MM.1S (cell line): ENCODE results near the gene KCNA5.

Experiments
- EZH2 ChIP-seq: fragments of 300-600 bp; sonication (generic); optimal IDR thresholded peaks from 2 replicates; pipeline ENCODE3; 2017; ENCODE audit warnings: low read depth, mild to moderate bottlenecking, antibody characterized with exemption, low read length, mixed read lengths
- EZH2phosphoT487 ChIP-seq: fragments of 300-600 bp; sonication (generic); IDR thresholded peaks from 2 replicates; pipeline ENCODE4 v1.6.1; 2018; ENCODE audit warnings: antibody characterized with exemption, low read length
- TF ChIP-seq, protein P1 (sequence below): fragments of 300-600 bp; sonication (generic); IDR thresholded peaks from 2 replicates; pipeline ENCODE4 v1.5.1; 2016; ENCODE audit warnings: antibody characterized with exemption, low read length, mixed read lengths

DNA sequence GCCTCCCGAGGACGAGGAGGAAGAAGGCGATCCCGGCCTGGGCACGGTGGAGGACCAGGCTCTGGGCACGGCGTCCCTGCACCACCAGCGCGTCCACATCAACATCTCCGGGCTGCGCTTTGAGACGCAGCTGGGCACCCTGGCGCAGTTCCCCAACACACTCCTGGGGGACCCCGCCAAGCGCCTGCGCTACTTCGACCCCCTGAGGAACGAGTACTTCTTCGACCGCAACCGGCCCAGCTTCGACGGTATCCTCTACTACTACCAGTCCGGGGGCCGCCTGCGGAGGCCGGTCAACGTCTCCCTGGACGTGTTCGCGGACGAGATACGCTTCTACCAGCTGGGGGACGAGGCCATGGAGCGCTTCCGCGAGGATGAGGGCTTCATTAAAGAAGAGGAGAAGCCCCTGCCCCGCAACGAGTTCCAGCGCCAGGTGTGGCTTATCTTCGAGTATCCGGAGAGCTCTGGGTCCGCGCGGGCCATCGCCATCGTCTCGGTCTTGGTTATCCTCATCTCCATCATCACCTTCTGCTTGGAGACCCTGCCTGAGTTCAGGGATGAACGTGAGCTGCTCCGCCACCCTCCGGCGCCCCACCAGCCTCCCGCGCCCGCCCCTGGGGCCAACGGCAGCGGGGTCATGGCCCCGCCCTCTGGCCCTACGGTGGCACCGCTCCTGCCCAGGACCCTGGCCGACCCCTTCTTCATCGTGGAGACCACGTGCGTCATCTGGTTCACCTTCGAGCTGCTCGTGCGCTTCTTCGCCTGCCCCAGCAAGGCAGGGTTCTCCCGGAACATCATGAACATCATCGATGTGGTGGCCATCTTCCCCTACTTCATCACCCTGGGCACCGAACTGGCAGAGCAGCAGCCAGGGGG, 979 bp downstream of the KCNA5 start:
- TF ChIP-seq EZH2, result no peak
- TF ChIP-seq, protein P1, sequence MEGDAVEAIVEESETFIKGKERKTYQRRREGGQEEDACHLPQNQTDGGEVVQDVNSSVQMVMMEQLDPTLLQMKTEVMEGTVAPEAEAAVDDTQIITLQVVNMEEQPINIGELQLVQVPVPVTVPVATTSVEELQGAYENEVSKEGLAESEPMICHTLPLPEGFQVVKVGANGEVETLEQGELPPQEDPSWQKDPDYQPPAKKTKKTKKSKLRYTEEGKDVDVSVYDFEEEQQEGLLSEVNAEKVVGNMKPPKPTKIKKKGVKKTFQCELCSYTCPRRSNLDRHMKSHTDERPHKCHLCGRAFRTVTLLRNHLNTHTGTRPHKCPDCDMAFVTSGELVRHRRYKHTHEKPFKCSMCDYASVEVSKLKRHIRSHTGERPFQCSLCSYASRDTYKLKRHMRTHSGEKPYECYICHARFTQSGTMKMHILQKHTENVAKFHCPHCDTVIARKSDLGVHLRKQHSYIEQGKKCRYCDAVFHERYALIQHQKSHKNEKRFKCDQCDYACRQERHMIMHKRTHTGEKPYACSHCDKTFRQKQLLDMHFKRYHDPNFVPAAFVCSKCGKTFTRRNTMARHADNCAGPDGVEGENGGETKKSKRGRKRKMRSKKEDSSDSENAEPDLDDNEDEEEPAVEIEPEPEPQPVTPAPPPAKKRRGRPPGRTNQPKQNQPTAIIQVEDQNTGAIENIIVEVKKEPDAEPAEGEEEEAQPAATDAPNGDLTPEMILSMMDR, result no peak
- TF ChIP-seq EZH2phosphoT487, result no peak
